Heart right ventricle (tissue), 16 donors: ENCODE measurements around the gene G6PD. TPM values are rescaled to one million over a fixed set of nuclear protein-coding genes. Genes with fewer than 3 reads are reported as not detected.
A peak's percentile ranks its signal among the peaks of the same experiment; 100 is the strongest.
"Not testable (repeated sequence)": the region's sequence is repeated elsewhere in the genome, so short reads cannot be mapped to it uniquely, and the experiment has no call there.

Experiments used
- ATAC-seq, 8 donors: fragments of 200-7000 bp; cut with Tn5 transposase; one replicate each; pipeline ENCODE4 v1.9.1; 2020; ENCODE audit warnings: mild to moderate bottlenecking in 8 of 8, moderate library complexity in 8 of 8, moderate number of reproducible peaks in 1 of 8
- DNase-seq, 2 donors: peaks; one replicate each; pipeline ENCODE4 v3.0.0-alpha.2; 2020
- H3K27ac ChIP-seq, 10 donors: fragments of 200-600 bp; sonication (generic) in 2 of 10; one replicate each; pipeline versions ENCODE4 v1.5.0 to v1.8.0; 2020 to 2022; ENCODE audit warnings: mild to moderate bottlenecking in 3 of 10
- H3K27me3 ChIP-seq, 7 donors: fragments of 200-600 bp; one replicate each; pipeline ENCODE4 v1.8.0; 2021 to 2022; ENCODE audit warnings: mild to moderate bottlenecking in 2 of 7
- H3K36me3 ChIP-seq, 9 donors: fragments of 200-600 bp; sonication (generic) in 1 of 9; one replicate each; pipeline versions ENCODE4 v1.5.0 to v1.8.0; 2020 to 2022; ENCODE audit warnings: mild to moderate bottlenecking in 2 of 9
- H3K4me1 ChIP-seq, 9 donors: fragments of 200-600 bp; sonication (generic) in 1 of 9; one replicate each; pipeline versions ENCODE4 v1.5.0 to v1.8.0; 2020 to 2022; ENCODE audit warnings: mild to moderate bottlenecking in 4 of 9
- H3K4me3 ChIP-seq, 10 donors: fragments of 200-600 bp; sonication (generic) in 2 of 10; one replicate each; pipeline versions ENCODE4 v1.5.0 to v1.8.0; 2020 to 2022; ENCODE audit warnings: mild to moderate bottlenecking in 7 of 10, moderate library complexity in 2 of 10
- H3K9me3 ChIP-seq, 11 donors: fragments of 200-600 bp in 10 of 11; sonication (generic) in 2 of 11; one replicate each; pipeline versions ENCODE4 v1.5.0 to v1.8.0; 2013 to 2022; ENCODE audit warnings: mild to moderate bottlenecking in 2 of 11, control low read depth in 1 of 11, moderate library complexity in 1 of 11
- CTCF ChIP-seq, 9 donors: fragments of 200-600 bp; sonication (generic) in 2 of 9; IDR thresholded peaks; one replicate each; pipeline versions ENCODE4 v1.5.0 to v1.8.0; 2021 to 2022; ENCODE audit warnings: antibody characterized with exemption in 9 of 9, mild to moderate bottlenecking in 5 of 9, moderate library complexity in 1 of 9
- WGBS, 2 donors: extraction: QIAGEN DNeasy Blood & Tissue Kit; methylation state at CpG; one replicate each; pipeline ENCODE4 v1.1.7; 2013; ENCODE audit warnings: inconsistent platforms in 1 of 2; 5-methylcytosine and 5-hydroxymethylcytosine counted together
- intact Hi-C, 10 donors: fragments of 100-400 bp; cut with DNase I; formaldehyde crosslinking; loops; one replicate each; pipeline versions ENCODE4 v1.11.1 to v1.14.2; 2022
- polyA plus RNA-seq, 2 donors: library from polyadenylated mRNA; stranded (reverse); fragments of 200-250 nt; gene quantifications; one replicate each; pipeline ENCODE4 v1.2.3, GENCODE V29; 2013
- total RNA-seq, 10 donors: library from RNA; stranded (reverse); fragmentation: NEBNext Ultra II Directional in 3 of 10; extraction: Animal tissue kit (Norgen Biotek cat#: 25700) in 3 of 10; gene quantifications; one replicate each; pipeline versions ENCODE4 v1.2.1 to v1.2.4, GENCODE V29; 2021 to 2023
- donor health status: Arrhythmogenic right ventricular cardiomyopathy.
- donor health status: ischemic (EF 13 %, LVEDD 7.1; RV severe dilation, severe dysfunction).
- donor health status: healthy with polysubstance abuse.
- donor health status: DM: no; HTN: yes; CAD: no.
- donor health status: DM: no; HTN: no; CAD: no.
- donor health status: ischemic (EF 25% LVEDD 6.9; RV normal size, moderate dysfunction).
- donor health status: ischemic (EF 25% LVEDD 5.7; RV mildly dilated, moderate dysfunction).
- donor health status: healthy.
- donor health status: DM: yes; HTN: yes; CAD: no.
- donor health status: Ischemic cardiomyopathy.
- donor health status: ischemic (EF 35%, LVEDD 5.7; RV mildly dilated, moderate dysfunction).
- donor health status: nonischemic (EF 11% LVEDD 7.7; RV severe dilation, severe dysfunction).
- donor health status: DM: yes; HTN: yes; CAD: no.
- donor health status: PGD.
- donor health status: ischemic (EF 29% LVEDD 5.4; RV normal size, mild dysfunction).
- donor health status: nonischemic (EF 23%, LVEDD 6.1; RV moderate dilation, normal function).

G6PD gene
- total and polyA plus RNA-seq, 12 donors = 5.0 to 20.9 (median 9.7) TPM

DNA sequence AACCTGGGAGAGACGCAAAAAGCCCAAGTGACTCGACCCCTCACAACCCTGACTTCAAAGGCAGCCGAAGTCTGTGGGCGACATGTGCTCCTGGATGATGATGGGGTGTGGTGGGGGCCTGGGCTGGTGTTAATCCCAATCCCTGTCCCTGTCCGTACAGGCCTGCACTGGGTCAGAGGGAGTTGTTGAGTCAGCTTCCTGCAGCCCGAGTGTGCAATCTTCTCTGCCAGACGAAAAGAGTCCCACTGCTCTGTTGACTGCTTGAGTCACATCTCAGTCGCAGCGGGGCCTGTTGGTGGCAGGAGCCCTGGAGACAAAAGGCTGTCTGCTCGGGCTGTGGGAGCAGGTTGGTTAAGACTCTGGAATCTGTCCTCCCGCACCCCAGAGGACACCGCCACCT is 40.9 kb downstream of the G6PD start:
- Histone ChIP-seq H3K9me3 (peaks cover 0 to 7% (median 0%) of the 10 kb centered on the region in 11 donors), H3K27ac (no peak overlapping the region), H3K4me1 (no peaks in the 10 kb centered on the region), H3K4me3 (no peak overlapping the region), H3K36me3 (peaks cover 0 to 47% (median 0%) of the 10 kb centered on the region in 9 donors), H3K27me3 (no peaks in the 10 kb centered on the region)
- ATAC-seq (peak in 2 of 8 donors; percentile 26 to 28), DNase-seq (no peak)
- WGBS, 2 donors = 69 to 80% methylated on average over 10 to 12 of the region's 12 CpGs
- no peak for TF ChIP-seq CTCF (IDR thresholded peaks at IDR 0.05)
- intact Hi-C loops = no loop called here

DNA sequence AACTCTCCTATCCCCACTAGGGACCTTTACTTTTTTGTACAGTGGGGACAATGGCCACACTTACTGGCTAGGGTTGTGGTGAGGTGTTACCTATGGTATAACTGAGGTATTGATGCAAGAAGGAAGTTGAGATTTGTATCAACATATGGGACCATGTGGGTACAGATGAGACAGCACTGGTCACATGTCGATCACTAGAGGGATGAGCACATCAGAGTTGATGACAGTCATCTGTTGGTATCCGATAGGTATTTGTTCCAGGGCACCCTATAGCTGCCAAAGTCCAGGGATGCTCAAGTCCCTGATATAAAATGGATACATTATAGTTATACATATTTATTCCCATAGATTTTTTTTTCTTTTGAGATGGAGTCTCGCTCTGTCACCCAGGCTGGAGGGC is 43.7 kb downstream of the G6PD start:
- intact Hi-C loops = no loop called here
- DNase-seq = no peak
- Histone ChIP-seq H3K27me3 (no peaks in the 10 kb centered on the region), H3K4me3 (no peak overlapping the region), H3K27ac (no peak overlapping the region), H3K36me3 (peaks cover 0 to 33% (median 0%) of the 10 kb centered on the region in 9 donors), H3K4me1 (no peaks in the 10 kb centered on the region), H3K9me3 (no peaks in the 10 kb centered on the region)
- WGBS, 2 donors = 87 to 93% methylated on average over 3 of the region's 3 CpGs
- no peak for ATAC-seq
- TF ChIP-seq CTCF (IDR thresholded peaks at IDR 0.05) = no peak

DNA sequence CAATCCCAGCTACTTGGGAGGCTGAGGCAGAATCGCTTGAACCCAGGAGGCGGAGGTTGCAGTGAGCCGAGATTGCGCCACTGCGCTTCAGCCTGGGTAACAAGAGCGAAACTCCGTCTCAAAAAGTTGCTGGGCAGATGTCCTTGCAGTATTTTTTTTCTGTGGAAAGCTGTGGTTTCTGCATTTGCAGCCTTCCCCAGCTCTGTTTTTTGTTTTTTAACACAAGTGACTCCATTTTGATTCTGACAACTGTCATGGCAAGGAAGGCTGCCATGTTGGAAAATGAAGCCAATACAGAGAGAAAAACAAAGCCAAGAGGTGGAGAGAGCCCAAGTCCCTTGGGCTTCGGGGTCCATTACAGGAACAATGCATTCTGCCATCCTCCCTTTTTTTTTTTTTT is 44.5 kb downstream of the G6PD start:
- 84 to 85% methylated on average over 8 of the region's 8 CpGs for WGBS, 2 donors
- ATAC-seq (no peak), DNase-seq (no peak)
- Histone ChIP-seq H3K36me3 (peaks cover 0 to 24% (median 0%) of the 10 kb centered on the region in 9 donors), H3K9me3 (no peaks in the 10 kb centered on the region), H3K4me1 (no peaks in the 10 kb centered on the region), H3K27me3 (no peaks in the 10 kb centered on the region), H3K27ac (no peak overlapping the region), H3K4me3 (no peak overlapping the region)
- intact Hi-C loops = no loop called here
- TF ChIP-seq CTCF (IDR thresholded peaks at IDR 0.05) = no peak

DNA sequence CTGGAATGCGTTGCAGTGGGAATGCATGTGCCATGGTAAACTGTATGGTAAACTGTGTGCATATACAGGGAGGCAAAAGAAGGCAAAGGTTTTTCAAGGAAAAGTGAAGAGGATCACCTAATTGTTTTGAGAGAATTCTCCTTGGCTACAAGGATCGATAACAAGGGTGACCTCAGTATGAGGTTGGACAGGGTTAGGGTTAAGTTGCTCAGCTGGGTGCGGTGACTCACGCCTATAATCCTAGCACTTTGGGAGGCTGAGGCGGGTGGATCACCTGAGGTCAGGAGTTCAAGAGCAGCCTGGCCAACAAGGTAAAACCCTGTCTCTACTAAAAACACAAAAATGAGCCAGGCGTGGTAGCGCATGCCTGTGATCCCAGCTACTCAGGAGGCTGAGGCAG is 45.2 kb downstream of the G6PD start:
- H3K4me3 ChIP-seq, H3K27me3 ChIP-seq, ATAC-seq, H3K9me3 ChIP-seq, DNase-seq, H3K27ac ChIP-seq, H3K4me1 ChIP-seq, intact Hi-C loops: not testable (repeated sequence)
- H3K36me3 ChIP-seq = peaks cover 0 to 17% (median 0%) of the 10 kb centered on the region in 9 donors
- 93% methylated on average over 7 of the region's 7 CpGs for WGBS, 2 donors

DNA sequence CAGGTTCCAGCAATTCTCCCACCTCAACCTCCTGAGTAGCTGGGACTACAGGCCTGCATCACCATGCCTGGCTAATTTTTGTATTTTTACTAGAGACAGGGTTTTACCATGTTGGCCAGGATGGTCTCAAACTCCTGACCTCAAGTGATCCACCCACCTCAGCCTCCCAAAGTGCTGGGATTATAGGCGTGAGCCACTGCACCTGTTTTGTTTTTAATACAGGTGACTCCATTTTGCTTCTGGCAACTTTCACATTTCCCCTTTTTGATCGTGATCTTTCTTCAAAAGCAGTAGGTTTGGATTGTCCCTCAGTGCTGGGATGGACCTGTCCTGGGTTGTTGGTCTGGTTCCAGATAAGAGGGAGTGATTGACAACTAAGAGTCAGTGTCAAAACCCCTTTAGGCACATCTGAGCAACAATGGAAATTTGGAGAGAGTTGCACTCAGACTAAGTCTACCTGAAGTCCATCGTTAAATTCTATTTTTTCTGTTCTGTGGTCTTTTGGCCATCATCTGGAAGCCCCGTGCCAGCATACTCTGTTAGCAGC is 50.0 kb downstream of the G6PD start:
- H3K4me3 ChIP-seq, H3K36me3 ChIP-seq, DNase-seq, intact Hi-C loops, ATAC-seq, H3K4me1 ChIP-seq, H3K27me3 ChIP-seq, H3K9me3 ChIP-seq, H3K27ac ChIP-seq: not testable (repeated sequence)
- 83 to 87% methylated on average over 4 of the region's 4 CpGs for WGBS, 2 donors
